Measurements from ENCODE around the gene C6orf120. TPM values are rescaled to one million over a fixed set of nuclear protein-coding genes. Genes with fewer than 3 reads are reported as not detected.

Gene C6orf120
- total RNA-seq, 1 experiment from 2014 or later, result 20.6 TPM

GRCh38 chr6:169726049-169726400 is 24.1 kb downstream of the C6orf120 start:
- H3K4me2 ChIP-seq (ENCODE audit: low read length), result no peak overlapping the region
- no peaks in the 10 kb centered on the region for H3K36me3 ChIP-seq (ENCODE audit: control insufficient read depth in 1 of 2, insufficient read depth in 2 of 2, low read length in 2 of 2)
- H2AFZ ChIP-seq (ENCODE audit: low read depth, low read length, poor library complexity, severe bottlenecking), result no peak overlapping the region
- no peak overlapping the region for H3K27ac ChIP-seq (ENCODE audit: low read depth, low read length)
- H3K4me3 ChIP-seq (replicated peaks in 1 of 2; ENCODE audit: low read depth in 1 of 2, low read length in 2 of 2), result no peak overlapping the region
- no TSS peak for BruUV-seq (replicated peaks)
- ATAC-seq (no peak), DNase-seq (ENCODE audit: low read depth, low spot score) (no peak)
- no peaks in the 10 kb centered on the region for H3K27me3 ChIP-seq (ENCODE audit: insufficient read depth, low read length)
- CTCF ChIA-PET, result no interaction called here
- H3K4me1 ChIP-seq (ENCODE audit: control insufficient read depth in 1 of 2, insufficient read depth in 2 of 2, low read length in 2 of 2), result peaks cover 19 to 27% of the 10 kb centered on the region in 2 experiments
- H3K9ac ChIP-seq (ENCODE audit: low read length), result no peak overlapping the region
- H4K20me1 ChIP-seq (ENCODE audit: insufficient read depth), result 0 out of 2 replicates have a peak, but pooled peaks cover 4% of the 10 kb centered on the region
- POLR2A ChIA-PET, result no interaction called here
- RAD21 ChIA-PET (ENCODE audit: low non-redundant PET in 1 of 2, low total read pairs in 2 of 2, uncharacterized antibody in 2 of 2, unreplicated experiment in 2 of 2), result no interaction called here
- no peaks in the 10 kb centered on the region for H3K9me2 ChIP-seq (ENCODE audit: insufficient read depth)
- H3K79me2 ChIP-seq (ENCODE audit: insufficient read depth, low read length), result peaks cover 25% of the 10 kb centered on the region
- no peaks in the 10 kb centered on the region for H3K9me3 ChIP-seq (ENCODE audit: control insufficient read depth in 1 of 2, insufficient read depth in 1 of 2, low read depth in 1 of 2, low read length in 2 of 2)
- TF ChIP-seq EZH2phosphoT487 (IDR thresholded peaks at IDR 0.05; ENCODE audit: borderline replicate concordance) (no peak), YY1 (IDR thresholded peaks at IDR 0.05; ENCODE audit: extremely low read depth, insufficient replicate concordance, low read depth, low read length) (no peak), REST (IDR thresholded peaks at IDR 0.05; ENCODE audit: low read depth) (no peak)
- intact Hi-C loops (cut with micrococcal nuclease), result no loop called here

GRCh38 chr6:169726963-169727362 is 25.0 kb downstream of the C6orf120 start:
- Histone ChIP-seq H3K9me3 (ENCODE audit: control insufficient read depth in 1 of 2, insufficient read depth in 1 of 2, low read depth in 1 of 2, low read length in 2 of 2) (no peaks in the 10 kb centered on the region), H3K4me2 (ENCODE audit: low read length) (no peak overlapping the region), H3K79me2 (ENCODE audit: insufficient read depth, low read length) (peaks cover 15% of the 10 kb centered on the region), H3K36me3 (ENCODE audit: control insufficient read depth in 1 of 2, insufficient read depth in 2 of 2, low read length in 2 of 2) (no peaks in the 10 kb centered on the region), H3K9ac (ENCODE audit: low read length) (no peak overlapping the region), H3K27me3 (ENCODE audit: insufficient read depth, low read length) (no peaks in the 10 kb centered on the region), H2AFZ (ENCODE audit: low read depth, low read length, poor library complexity, severe bottlenecking) (no peak overlapping the region), H3K4me3 (replicated peaks in 1 of 2; ENCODE audit: low read depth in 1 of 2, low read length in 2 of 2) (no peak overlapping the region), H3K4me1 (ENCODE audit: control insufficient read depth in 1 of 2, insufficient read depth in 2 of 2, low read length in 2 of 2) (peaks cover 16 to 24% of the 10 kb centered on the region in 2 experiments), H4K20me1 (ENCODE audit: insufficient read depth) (no peaks in the 10 kb centered on the region), H3K27ac (ENCODE audit: low read depth, low read length) (no peak overlapping the region), H3K9me2 (ENCODE audit: insufficient read depth) (no peaks in the 10 kb centered on the region)
- no peak for DNase-seq (ENCODE audit: low read depth, low spot score)
- ATAC-seq, result no peak
- ChIA-PET RAD21 (ENCODE audit: low non-redundant PET in 1 of 2, low total read pairs in 2 of 2, uncharacterized antibody in 2 of 2, unreplicated experiment in 2 of 2) (no interaction called here), CTCF (no interaction called here), POLR2A (no interaction called here)
- intact Hi-C loops (cut with micrococcal nuclease), result no loop called here
- TF ChIP-seq ELF1 (IDR thresholded peaks at IDR 0.05; ENCODE audit: borderline replicate concordance, low read depth) (no peak), TCF7L2 (IDR thresholded peaks at IDR 0.05; ENCODE audit: borderline replicate concordance, extremely low read depth, insufficient read depth, insufficient read length) (no peak), YY1 (IDR thresholded peaks at IDR 0.05; ENCODE audit: extremely low read depth, insufficient replicate concordance, low read depth, low read length) (no peak), CEBPB (IDR thresholded peaks at IDR 0.05; ENCODE audit: low read depth) (no peak), SP1 (IDR thresholded peaks at IDR 0.05; ENCODE audit: low read depth) (no peak), EGR1 (IDR thresholded peaks at IDR 0.05; ENCODE audit: low read depth) (no peak), SRF (IDR thresholded peaks at IDR 0.05; ENCODE audit: low read depth) (no peak), RAD21 (IDR thresholded peaks at IDR 0.05; ENCODE audit: low read depth) (no peak), POLR2AphosphoS5 (IDR thresholded peaks at IDR 0.05; ENCODE audit: low read depth, low read length) (no peak), ATF3 (IDR thresholded peaks at IDR 0.05) (no peak)
- BruUV-seq (replicated peaks), result no TSS peak
